Left lung (tissue), 10 donors: ENCODE results near the gene PDILT. TPM values are rescaled to one million over a fixed set of nuclear protein-coding genes. Genes with fewer than 3 reads are reported as not detected.
"Not testable (repeated sequence)": the region's sequence is repeated elsewhere in the genome, so short reads cannot be mapped to it uniquely, and the experiment has no call there.

Experiments used
- ATAC-seq: fragments of 200-7000 bp; cut with Tn5 transposase; one replicate; pipeline ENCODE4 v1.9.1; 2020; ENCODE audit warnings: moderate library complexity
- DNase-seq, 4 donors: peaks; one replicate each; pipeline ENCODE4 v3.0.0-alpha.2; 2013 to 2020
- H3K27ac ChIP-seq, 2 donors: fragments of 200-600 bp; sonication (generic) in 1 of 2; one replicate each; pipeline versions ENCODE4 v1.5.0 to v1.8.0; 2020 to 2021
- H3K27me3 ChIP-seq, 2 donors: fragments of 200-600 bp; sonication (generic) in 1 of 2; one replicate each; pipeline versions ENCODE4 v1.5.0 to v1.8.0; 2020 to 2021
- H3K36me3 ChIP-seq, 2 donors: fragments of 200-600 bp; sonication (generic) in 1 of 2; one replicate each; pipeline versions ENCODE4 v1.5.0 to v1.8.0; 2020 to 2021
- H3K4me1 ChIP-seq, 2 donors: fragments of 200-600 bp; one replicate each; pipeline ENCODE4 v1.8.0; 2021
- H3K4me3 ChIP-seq, 2 donors: fragments of 200-600 bp; sonication (generic) in 1 of 2; one replicate each; pipeline versions ENCODE4 v1.5.0 to v1.8.0; 2020 to 2021; ENCODE audit warnings: mild to moderate bottlenecking in 1 of 2
- H3K9me3 ChIP-seq, 2 donors: fragments of 200-600 bp; sonication (generic) in 1 of 2; one replicate each; pipeline versions ENCODE4 v1.5.0 to v1.8.0; 2020 to 2021
- CTCF ChIP-seq, 2 donors: fragments of 200-600 bp; sonication (generic) in 1 of 2; IDR thresholded peaks; one replicate each; pipeline versions ENCODE4 v1.5.0 to v1.8.0; 2021; ENCODE audit warnings: antibody characterized with exemption in 2 of 2
- intact Hi-C, 2 donors: fragments of 100-400 bp; cut with DNase I; formaldehyde crosslinking; loops; one replicate each; pipeline versions ENCODE4 v1.11.2 to v1.14.2; 2022
- polyA plus RNA-seq, 6 donors: library from polyadenylated mRNA; unstranded; fragments of 120-200 nt; gene quantifications; one replicate each; pipeline ENCODE4 v1.2.1, GENCODE V29; 2013; ENCODE audit not compliant: insufficient read length in 6 of 6
- total RNA-seq, 2 donors: library from RNA; stranded (reverse); fragmentation: NEBNext Ultra II Directional; extraction: Animal tissue kit (Norgen Biotek cat#: 25700); gene quantifications; one replicate each; pipeline ENCODE4 v1.2.1, GENCODE V29; 2021
- donor health status: DM: no; HTN: yes; CAD: no.
- donor health status: DM: no; HTN: no; CAD: no.

Gene PDILT
- total and polyA plus RNA-seq, 8 donors: not detected

- no peaks in the 10 kb centered on the region for H3K4me1 ChIP-seq
- no peak overlapping the region for H3K4me3 ChIP-seq
- H3K9me3 ChIP-seq: no peaks in the 10 kb centered on the region
- H3K27ac ChIP-seq: no peak overlapping the region
- TF ChIP-seq CTCF (IDR thresholded peaks at IDR 0.05): no peak
- intact Hi-C loops: no loop called here
- no peaks in the 10 kb centered on the region for H3K27me3 ChIP-seq
- ATAC-seq (no peak), DNase-seq (no peak)
- no peaks in the 10 kb centered on the region for H3K36me3 ChIP-seq
These were observed 81.8 kb downstream of the PDILT start for GRCh38 chr16:20322696-20323095.

GRCh38 chr16:20321671-20322070 is 82.9 kb downstream of the PDILT start:
- intact Hi-C loops: no loop called here
- Histone ChIP-seq H3K4me3 (no peak overlapping the region), H3K36me3 (no peaks in the 10 kb centered on the region), H3K9me3 (no peaks in the 10 kb centered on the region), H3K27me3 (no peaks in the 10 kb centered on the region), H3K4me1 (no peaks in the 10 kb centered on the region), H3K27ac (no peak overlapping the region)
- ATAC-seq (no peak), DNase-seq (no peak)
- TF ChIP-seq CTCF (IDR thresholded peaks at IDR 0.05): no peak

GRCh38 chr16:20321051-20321450 is 83.5 kb downstream of the PDILT start:
- intact Hi-C loops, DNase-seq: not testable (repeated sequence)

DNA sequence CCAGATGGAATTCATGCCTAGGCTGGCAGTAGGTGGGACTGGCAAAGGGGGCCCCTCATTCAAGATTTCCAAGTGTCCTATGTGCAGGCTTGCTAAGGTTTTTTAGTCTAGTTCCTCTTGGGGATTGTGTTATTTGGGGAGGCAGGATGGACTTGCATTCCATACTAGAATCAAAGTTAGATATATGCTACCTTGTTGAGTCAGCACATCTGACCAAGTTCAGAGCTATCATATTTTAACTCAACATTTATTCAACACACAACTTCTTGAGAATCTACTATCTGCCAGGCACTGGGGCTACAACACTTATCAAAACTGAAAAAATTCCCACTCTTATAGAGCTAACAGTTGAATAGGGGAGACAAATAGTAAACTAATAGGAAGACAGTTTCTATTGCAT is 83.9 kb downstream of the PDILT start:
- Histone ChIP-seq H3K27ac (no peak overlapping the region), H3K4me3 (no peak overlapping the region), H3K27me3 (no peaks in the 10 kb centered on the region), H3K4me1 (no peaks in the 10 kb centered on the region), H3K36me3 (no peaks in the 10 kb centered on the region), H3K9me3 (no peaks in the 10 kb centered on the region)
- ATAC-seq: no peak
- DNase-seq: no peak
- TF ChIP-seq CTCF (IDR thresholded peaks at IDR 0.05): no peak
- intact Hi-C loops: no loop called here

More at GRCh38 chr16:20321051-20321450, 83.5 kb downstream of the PDILT start:
- H3K4me1 ChIP-seq, H3K27ac ChIP-seq, H3K4me3 ChIP-seq, H3K27me3 ChIP-seq, H3K36me3 ChIP-seq, H3K9me3 ChIP-seq, ATAC-seq: not testable (repeated sequence)

GRCh38 chr16:20320178-20320577 is 84.4 kb downstream of the PDILT start:
- H3K27ac ChIP-seq: no peak overlapping the region
- H3K9me3 ChIP-seq: no peaks in the 10 kb centered on the region
- no peak overlapping the region for H3K4me3 ChIP-seq
- intact Hi-C loops: no loop called here
- ATAC-seq: no peak
- no peaks in the 10 kb centered on the region for H3K27me3 ChIP-seq
- no peak for TF ChIP-seq CTCF (IDR thresholded peaks at IDR 0.05)
- no peaks in the 10 kb centered on the region for H3K36me3 ChIP-seq
- H3K4me1 ChIP-seq: no peaks in the 10 kb centered on the region
- DNase-seq: no peak

- Histone ChIP-seq H3K4me1 (no peaks in the 10 kb centered on the region), H3K27me3 (no peaks in the 10 kb centered on the region), H3K27ac (no peak overlapping the region), H3K36me3 (no peaks in the 10 kb centered on the region), H3K4me3 (no peak overlapping the region), H3K9me3 (no peaks in the 10 kb centered on the region)
- TF ChIP-seq CTCF (IDR thresholded peaks at IDR 0.05): no peak
- DNase-seq: no peak
- no peak for ATAC-seq
- intact Hi-C loops: no loop called here
These were observed 85.1 kb downstream of the PDILT start for GRCh38 chr16:20319406-20319805.
